GM18508 (cell line): ENCODE results near the gene CEP72.
"Not testable (repeated sequence)": the region's sequence is repeated elsewhere in the genome, so short reads cannot be mapped to it uniquely, and the experiment has no call there.

Experiments
- ATAC-seq: cut with Tn5 transposase; IDR thresholded peaks from one replicate; pipeline ENCODE4 v1.9.1; 2021; ENCODE audit warnings: moderate number of reproducible peaks; ENCODE audit not compliant: insufficient read depth, unreplicated experiment

The CEP72 gene

DNA sequence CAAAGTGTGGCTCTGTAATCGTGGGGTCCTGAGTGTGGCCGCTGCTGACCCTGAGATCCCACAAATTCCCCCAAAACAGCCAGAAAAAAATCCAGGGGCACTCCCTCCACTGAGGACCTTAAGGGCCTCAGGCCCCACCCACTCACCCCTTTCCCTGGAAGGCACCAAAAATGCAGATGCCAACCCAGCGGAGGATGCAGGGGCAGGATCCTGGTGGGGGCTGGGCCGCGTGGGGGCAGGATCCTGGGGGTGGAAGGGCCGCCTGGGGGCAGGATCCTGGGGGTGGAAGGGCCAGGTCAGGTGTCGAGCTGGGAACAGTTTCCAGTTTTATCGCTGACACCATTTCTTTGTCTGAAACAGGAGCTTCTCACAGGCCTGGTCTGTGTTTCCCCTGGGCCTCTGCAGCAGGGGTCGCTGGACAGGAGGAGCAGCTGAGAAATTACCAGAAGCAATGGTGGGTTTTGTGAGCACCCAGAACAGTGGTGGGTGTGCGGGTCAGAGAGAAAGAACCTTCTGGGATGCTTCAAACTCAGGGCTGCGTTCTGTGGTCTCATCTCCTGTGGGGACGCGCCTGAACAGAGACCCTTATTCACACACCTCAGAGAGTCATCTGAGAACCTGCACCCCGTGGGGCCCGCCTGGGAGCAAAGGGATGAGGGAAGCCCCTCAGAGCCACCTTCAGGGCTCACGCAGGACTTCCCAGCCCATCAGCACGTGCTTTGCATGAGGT lies 67.2 kb downstream of the CEP72 start:
- not testable (repeated sequence) for ATAC-seq

DNA sequence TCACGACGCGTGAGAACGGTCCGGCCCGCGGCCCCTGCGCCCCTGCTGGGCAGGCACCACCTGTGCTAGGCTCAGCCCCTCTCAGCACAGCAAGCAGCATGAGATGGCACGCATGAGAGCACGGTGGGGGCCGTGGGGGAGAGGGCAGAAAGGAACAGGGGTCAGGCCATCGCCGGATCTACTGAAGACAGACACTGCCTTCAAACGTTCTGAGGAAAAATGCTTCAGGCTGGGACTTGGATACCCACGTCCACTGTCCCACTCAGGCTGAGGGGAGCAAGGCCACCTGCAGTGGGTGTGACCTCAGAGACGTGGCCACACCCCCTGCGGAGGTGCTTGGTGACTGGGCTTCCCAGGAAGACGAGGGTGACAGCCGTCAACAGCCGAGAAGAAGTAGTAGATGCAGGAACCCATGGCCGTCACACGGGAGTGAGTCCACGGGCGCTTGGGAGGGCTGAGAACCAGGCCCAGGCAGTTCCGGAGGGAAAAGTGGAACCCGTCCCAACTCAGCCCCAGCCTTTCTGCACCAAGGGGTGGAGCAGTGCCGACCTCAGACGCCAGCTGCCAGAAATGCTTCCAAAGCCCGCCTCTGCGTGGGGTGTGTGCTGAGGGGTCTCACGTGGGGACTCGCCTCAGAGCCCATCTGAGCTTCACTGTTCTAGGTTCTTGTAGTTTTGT lies 68.1 kb downstream of the CEP72 start:
- ATAC-seq, result not testable (repeated sequence)

DNA sequence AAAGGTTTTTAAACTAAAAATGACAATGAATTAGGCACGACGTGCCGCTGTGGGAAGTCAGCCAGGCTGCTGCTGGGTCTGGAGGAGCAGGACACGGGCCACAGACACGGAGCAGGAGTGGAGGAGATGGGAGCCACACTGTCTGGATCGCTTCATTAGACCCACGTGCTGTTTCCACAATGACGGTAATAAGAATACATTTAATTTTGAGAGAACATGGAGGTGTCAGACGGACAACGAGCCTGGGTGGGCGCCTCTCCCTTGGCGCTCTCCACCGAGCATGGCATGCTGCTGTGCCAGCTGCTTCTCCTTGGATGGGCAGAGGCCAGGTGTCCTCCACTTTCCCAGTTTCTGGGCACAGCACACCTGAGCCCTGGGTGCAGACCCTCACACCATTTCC lies 68.7 kb downstream of the CEP72 start:
- ATAC-seq, result not testable (repeated sequence)

DNA sequence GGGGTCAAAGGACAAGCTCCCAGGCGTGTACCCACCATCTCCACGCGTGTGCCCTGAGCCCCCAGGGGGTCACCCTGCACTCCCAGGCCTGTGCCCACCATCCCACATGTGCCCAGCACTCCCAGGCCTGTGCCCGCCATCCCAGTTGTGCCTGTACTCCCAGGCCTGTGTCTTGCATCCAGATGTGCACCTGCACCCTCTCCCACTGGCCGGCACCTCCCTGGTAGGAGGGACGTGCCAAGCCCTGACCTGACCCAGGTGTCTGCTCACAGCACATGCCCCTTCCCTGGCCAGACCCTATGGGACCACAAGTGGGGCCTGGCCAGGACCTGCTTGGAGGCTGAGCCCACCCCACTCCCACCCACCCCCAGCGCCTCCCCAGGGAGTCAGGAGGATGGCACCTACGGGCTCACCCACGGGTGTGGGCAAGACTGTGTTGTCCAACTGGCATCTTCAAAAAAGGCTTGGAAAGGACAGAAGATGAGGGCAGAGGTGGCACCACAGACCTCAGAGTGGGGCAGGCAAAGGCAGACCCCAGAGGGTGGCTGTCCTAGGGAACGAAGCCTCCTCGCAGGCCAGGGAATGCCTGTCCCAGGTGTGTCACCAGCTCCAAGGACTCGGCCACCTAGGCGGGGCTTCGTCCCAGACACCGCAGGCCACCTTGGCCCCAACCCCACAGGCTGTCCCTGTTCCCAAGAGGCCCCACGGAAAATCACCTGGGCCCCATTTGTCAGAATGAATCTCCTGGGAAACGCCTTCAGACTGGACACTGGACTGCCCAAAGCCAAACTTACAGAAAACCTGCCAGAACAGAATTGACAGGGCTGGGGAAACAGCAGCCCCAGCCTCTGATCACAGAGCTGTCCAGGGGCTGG lies 69.4 kb downstream of the CEP72 start:
- ATAC-seq, result not testable (repeated sequence)

DNA sequence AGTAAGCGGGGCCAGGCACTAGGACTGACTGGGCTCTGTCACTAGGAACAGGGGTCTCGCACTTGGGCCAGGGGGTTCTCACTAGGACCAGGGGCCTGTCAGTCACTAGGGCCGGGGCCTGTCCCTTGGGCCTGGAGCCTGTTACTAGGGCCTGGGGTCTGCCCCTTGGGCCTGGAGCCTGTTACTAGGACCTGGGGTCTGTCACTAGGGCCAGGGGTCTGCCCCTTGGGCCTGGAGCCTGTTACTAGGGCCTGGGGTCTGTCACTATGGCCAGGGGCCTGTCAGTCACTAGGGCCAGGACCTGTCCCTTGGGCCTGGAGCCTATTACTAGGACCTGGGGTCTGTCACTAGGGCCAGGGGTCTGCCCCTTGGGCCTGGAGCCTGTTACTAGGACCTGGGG lies 70.1 kb downstream of the CEP72 start:
- not testable (repeated sequence) for ATAC-seq

DNA sequence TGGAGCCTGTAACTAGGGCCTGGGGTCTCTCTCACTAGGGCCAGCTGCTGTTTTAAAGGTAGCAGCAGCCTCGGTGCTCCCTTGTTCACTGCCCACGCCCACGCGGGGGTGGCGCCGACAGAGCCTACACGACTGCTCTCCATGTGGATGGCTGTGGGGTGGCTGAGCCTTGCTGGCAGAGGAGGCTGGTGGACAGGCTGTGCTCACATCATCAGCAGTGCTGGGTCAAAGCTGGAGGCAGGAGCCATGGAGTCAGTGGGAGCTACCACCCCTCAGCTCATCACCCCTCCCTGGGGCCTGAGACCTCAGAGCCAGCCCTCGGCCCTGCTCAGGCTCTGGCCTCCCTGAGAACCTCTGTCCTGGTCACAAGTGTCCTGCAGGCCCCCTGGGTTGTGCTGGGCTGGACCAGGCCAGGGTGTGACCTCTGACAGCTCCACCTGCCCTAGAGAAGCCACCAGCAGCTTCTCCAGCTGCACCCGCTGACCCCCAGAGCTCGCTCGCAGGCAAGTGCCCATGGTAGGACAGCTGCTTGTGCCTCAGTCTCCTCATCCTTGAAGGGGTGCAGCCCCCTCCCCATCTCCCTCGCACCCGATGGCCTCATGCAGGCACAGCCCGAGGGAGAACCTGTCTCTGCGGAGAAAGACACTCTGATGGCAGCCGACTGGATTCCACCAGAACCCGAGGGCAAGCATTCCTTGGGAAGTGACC lies 70.7 kb downstream of the CEP72 start:
- ATAC-seq, result not testable (repeated sequence)

DNA sequence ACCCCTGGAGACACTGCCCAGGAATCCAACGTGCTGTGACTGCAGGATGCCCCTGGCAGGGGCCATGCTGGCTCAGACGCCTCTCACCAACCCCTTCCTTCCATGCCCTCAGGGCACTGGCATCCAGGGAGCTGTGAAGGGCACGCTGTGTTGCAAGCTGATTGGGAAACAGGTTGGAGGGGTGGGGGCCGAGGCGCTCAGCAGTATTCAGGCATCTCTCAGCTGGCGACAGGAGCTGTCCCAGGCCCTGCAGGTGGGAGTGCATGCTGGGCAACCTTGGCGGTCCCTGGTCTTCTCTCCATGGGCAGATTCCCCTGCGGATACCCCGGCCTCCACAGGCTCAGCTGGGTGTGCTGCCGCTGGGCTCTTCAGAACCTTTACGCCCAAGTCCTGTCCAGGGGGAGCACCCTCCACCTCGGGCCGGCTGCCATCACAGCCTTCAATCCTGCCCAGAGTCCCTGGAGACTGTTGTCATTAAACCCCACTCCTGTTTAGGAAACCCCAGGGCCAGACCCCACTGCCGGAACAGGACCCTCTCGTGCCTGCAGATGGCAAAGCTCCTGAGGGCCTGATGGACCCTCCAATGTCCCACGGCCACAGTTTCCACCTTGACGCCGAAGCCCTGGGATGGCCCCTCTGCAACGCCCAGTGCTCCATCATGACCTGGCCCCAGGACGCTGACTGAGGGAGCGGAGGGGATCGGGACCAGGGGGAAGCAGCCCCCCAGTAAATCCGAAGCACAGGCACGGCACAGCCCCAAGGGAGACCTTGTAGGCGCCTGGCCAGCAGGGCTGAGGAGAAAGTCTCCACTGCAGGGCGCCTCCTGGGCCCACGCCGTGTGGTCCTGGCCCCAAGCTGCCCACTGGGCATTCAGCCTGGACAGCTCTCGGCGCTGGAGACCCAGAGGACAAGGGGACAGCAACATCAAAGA lies 71.7 kb downstream of the CEP72 start:
- ATAC-seq, result no peak

DNA sequence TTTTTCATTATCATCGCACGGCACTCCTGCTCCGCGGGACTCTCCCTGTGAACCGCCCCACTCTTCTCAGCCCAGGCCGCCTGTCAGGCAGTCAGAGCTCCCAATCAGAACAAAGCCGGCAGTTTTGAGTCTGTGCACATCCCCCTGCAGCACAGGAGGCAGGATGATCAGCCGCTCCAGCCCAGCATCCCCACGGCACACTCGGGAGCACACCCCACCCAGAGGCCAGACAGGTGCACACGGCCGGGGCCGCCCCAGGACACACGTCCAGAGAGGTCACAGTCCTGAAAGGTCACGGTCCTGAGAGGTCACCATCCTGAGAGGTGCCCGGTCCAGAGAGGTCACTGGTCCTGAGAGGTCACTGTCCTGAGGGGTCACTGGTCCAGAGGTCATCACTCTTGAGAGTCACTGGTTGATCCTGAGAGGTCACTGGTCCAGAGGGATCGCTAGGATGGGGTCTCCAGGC lies 72.6 kb downstream of the CEP72 start:
- no peak for ATAC-seq

DNA sequence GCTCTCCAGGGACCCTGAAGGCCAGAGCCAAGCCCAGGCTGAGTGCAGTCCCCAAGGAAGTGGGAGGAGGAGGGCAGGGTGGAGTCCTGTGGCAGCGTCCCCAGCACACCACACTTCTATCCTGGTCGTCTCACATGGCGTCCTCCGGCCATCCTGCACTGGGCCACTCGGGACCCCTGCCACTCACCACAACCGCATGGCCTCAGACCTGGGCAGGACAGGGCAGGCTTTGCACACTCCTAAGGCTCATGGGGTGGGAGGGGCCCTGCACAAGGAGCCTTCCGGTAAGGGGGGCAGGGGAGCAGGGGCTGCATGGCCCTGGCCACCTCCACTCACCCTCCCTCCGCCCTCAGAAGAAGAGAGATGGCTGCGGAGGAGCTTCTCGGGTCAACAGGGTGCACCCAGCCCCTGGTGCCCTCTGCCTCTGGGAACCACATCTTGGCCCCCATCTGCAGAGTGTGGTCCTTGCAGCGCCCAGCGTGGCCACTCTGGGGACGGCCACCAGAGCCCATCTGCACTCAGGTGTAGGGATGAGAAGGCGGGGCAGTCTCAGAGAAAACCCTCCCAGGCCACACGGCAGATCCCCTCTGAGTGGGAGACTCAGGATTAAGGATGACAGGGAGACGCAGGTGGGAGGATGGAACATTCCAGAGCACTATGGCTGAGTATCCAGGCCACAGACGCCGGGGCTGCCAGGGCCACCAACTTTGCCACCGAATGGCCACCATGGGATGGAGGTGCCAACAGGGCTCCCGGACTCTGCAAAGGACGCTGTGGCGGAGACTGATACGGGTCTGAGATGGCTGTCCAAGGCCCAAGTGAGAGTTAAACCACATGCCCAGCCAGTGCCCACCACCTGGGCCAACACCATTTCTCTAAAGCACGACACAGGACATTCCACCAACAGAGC lies 73.4 kb downstream of the CEP72 start:
- no peak for ATAC-seq

DNA sequence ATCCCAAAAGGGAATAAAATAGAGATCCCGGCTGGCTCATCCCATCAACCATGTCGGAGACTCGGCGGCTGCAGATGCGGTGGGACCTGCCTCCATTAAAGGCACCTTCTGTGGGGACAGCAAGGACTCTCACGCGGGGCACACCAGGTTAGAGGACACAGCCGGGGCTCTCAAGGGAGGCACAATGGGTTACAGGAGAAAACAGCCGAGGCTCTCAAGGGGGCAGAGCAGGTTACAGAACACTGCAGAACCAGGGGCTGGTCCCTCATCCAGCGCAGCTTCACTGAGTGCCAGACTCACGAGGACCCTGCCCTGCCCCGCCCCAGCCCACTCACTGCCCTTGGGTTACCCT lies 74.0 kb downstream of the CEP72 start:
- ATAC-seq, result not testable (repeated sequence)

DNA sequence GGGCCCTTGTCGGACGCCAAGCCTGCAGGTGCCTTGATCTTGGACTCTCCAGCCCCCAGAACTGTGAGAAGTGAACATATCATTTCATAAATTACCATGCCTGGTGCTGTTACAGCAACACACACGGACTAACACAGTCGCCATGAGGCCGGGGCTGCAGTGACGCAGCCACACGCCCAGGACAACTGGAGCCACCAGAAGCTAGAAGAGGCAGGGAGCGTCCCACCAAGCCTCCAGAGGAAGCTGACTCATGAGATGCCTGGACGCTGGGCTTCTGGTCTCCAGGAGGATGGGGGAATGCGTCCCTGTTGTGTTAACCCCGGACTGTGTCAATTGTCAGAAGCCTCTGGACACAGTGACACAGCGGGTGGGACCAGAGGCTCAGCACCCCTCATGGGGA lies 74.8 kb downstream of the CEP72 start:
- not testable (repeated sequence) for ATAC-seq

DNA sequence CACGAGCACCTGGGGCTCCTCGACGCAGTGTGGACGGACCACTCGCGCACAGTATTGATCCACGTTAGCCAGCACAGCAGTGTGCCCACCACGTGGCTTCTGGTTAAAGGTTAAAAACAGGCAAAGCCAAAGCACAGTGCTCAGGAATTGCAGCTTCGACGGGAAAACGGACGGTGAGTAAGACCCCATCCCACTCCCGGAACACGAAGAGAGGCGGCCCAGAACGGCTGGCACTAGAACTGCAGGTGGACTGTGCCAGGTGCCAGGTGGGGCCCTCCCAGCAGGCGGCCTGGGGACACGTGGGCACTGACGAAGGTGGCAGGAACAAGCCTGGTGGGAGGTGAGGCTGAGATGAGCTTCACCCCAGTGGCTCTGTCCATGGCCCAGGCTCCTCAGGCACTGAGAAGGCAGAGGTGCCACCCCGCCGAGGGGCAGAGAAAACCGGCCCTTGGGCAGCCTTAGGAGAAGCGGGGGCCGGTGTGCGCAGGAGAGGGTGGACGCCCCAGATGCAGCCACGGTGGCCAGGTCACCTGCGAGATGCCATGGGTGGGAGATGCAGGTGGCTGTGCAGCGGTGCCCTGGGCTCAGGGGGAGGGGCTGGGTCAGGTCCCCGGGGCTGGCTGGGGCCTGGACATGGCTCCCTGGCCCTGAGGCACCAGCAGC lies 76.3 kb downstream of the CEP72 start:
- ATAC-seq, result not testable (repeated sequence)

DNA sequence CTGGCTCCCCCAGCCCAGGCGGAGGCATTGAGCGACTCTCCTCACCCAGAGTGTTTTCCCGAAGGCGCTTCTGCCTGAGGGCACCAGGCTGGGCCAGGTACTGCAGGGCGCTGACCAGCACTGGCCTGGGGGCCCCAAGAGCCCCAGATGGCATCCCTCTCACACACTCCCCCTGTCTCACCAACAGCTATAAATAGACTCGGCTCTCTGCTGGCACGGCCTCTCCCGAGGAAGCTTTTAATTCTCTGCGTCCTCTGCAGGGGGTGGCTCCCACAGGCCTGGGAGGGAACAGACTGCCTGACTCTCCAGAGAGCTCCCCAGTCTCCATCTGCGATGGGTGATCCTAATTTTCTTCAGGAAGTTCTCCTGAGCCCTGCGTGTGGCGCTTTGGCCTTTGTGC lies 78.2 kb downstream of the CEP72 start:
- ATAC-seq, result not testable (repeated sequence)

DNA sequence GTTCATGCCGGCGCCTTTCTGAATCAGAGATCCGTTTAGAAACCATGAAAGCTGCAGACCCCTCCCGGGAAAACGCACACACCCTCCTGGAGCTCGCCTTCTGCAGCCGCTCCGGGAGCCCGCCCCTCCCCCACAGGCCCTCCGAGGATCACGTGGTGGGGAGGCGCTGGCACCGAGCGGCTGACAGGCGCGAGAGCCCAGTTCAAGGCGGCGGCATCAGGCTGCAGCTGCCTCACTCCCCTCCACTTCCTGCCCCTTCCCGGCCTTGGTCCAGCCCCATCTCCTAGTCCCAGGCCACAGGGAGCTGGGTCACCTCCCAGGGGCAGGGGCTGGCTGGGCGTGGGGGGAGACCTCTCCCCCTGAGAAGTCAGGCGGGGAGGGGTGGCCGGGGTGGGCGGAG lies 78.9 kb downstream of the CEP72 start:
- ATAC-seq, result not testable (repeated sequence)

DNA sequence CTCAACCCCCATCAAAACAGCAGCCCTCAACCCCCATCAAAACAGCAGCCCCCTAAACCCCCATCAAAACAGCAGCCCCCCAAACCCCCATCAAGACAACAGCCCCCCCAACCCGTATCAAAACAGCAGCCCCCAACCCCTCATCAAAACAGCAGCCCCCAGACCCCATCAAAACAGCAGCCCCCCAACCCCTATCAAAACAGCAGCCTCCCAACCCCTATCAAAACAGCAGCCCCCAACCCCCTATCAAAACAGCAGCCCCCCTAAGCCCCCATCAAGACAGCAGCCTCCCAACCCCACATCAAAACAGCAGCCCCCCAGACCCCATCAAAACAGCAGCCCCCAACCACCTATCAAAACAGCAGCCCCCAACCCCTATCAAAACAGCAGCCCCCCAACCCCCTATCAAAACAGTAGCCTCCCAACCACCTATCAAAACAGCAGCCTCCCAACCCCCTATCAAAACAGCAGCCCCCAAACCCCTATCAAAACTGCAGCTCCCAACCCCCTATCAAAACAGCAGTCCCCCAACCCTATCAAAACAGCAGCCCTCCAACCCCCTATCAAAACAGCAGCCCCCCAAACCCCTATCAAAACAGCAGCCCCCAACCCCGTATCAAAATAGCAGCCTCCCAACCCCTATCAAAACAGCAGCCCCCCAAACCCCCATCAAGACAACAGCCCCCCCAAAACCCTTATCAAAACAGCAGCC lies 79.8 kb downstream of the CEP72 start:
- no peak for ATAC-seq

DNA sequence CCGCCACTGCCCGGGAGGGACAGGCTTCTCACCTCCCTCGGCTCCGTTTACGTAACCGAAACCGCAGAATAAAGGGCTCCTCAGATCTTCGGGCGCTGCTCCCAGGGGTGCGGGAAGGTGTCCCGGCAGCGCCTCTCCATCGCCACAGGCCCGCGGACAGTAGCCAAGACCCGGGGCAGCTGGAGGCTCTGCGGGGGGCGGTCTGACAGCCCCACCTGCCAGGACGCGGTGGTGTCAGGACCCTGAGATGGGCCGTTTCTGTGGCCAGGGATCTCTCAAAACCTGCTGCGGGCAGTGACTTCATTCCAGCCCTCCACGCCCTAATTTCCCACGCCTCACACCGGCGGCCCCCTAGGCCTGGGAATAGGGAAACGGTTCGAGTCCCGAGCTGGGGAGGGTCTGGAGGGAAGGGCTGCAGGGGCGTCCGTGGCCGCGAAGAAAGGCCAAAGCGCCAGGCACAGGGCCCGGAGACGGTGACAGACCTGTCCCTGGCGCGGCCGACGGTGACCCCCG lies 80.4 kb downstream of the CEP72 start:
- ATAC-seq, result not testable (repeated sequence)
